HCT116 (cell line): Measurements from ENCODE around the gene RANBP1. TPM values are rescaled to one million over a fixed set of nuclear protein-coding genes. Genes with fewer than 3 reads are reported as not detected.

Source experiments
- CBX3 ChIP-seq: IDR thresholded peaks from 2 replicates; pipeline ENCODE4 v1.6.1; 2012; ENCODE audit warnings: low read depth
- MAX ChIP-seq: IDR thresholded peaks from 2 replicates; pipeline ENCODE4 v1.6.1; 2012
- REST ChIP-seq: IDR thresholded peaks from 2 replicates; pipeline ENCODE4 v1.6.1; 2012; ENCODE audit warnings: low read depth
- YY1 ChIP-seq: IDR thresholded peaks from 2 replicates; pipeline ENCODE4 v1.6.1; 2011; ENCODE audit warnings: low read length, low read depth, moderate library complexity, mild to moderate bottlenecking; ENCODE audit not compliant: insufficient replicate concordance; ENCODE audit errors: extremely low read depth
- ZNF274 ChIP-seq: fragments of 200-500 bp; sonication (Bioruptor generic); IDR thresholded peaks from 2 replicates; pipeline ENCODE4 v1.6.1; 2014; ENCODE audit warnings: mild to moderate bottlenecking, low read depth, low read length, inconsistent platforms
- total RNA-seq: library from RNA; stranded (reverse); gene quantifications from one replicate; pipeline ENCODE4 v1.2.1, GENCODE V29; 2021; ENCODE audit not compliant: unreplicated experiment
- TF ChIP-seq, protein P1 (sequence below), 3 experiments: fragments of 200-600 bp in 1 of 3; sonication (generic) in 1 of 3; IDR thresholded peaks in 2 of 3; conservative IDR thresholded peaks in 1 of 3; 2 replicates each; pipeline ENCODE4 v1.5.1; 2012 to 2017; ENCODE audit warnings: low read depth in 2 of 3, low read length in 2 of 3, antibody characterized with exemption in 1 of 3, borderline replicate concordance in 1 of 3, control low read depth in 1 of 3, mild to moderate bottlenecking in 1 of 3, mixed read lengths in 1 of 3, mixed run types in 1 of 3, moderate library complexity in 1 of 3; ENCODE audit not compliant: insufficient read depth in 1 of 3

The RANBP1 gene
- total RNA-seq, 1 experiment from 2014 or later, result 351 TPM

GRCh38 chr22:20112623-20113511 lies 3.0 kb upstream of the RANBP1 start (continued):
- TF ChIP-seq REST (no peak), YY1 (no peak), CBX3 (no peak), ZNF274 (no peak), MAX (no peak)
- TF ChIP-seq, protein P1, sequence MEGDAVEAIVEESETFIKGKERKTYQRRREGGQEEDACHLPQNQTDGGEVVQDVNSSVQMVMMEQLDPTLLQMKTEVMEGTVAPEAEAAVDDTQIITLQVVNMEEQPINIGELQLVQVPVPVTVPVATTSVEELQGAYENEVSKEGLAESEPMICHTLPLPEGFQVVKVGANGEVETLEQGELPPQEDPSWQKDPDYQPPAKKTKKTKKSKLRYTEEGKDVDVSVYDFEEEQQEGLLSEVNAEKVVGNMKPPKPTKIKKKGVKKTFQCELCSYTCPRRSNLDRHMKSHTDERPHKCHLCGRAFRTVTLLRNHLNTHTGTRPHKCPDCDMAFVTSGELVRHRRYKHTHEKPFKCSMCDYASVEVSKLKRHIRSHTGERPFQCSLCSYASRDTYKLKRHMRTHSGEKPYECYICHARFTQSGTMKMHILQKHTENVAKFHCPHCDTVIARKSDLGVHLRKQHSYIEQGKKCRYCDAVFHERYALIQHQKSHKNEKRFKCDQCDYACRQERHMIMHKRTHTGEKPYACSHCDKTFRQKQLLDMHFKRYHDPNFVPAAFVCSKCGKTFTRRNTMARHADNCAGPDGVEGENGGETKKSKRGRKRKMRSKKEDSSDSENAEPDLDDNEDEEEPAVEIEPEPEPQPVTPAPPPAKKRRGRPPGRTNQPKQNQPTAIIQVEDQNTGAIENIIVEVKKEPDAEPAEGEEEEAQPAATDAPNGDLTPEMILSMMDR (IDR thresholded peaks at IDR 0.05 in 2 of 3, conservative IDR thresholded peaks at IDR 0.05 in 1 of 3; ENCODE audit: borderline replicate concordance in 1 of 3, insufficient read depth in 1 of 3, low read depth in 2 of 3, low read length in 2 of 3), result no peak
